ENCODE results near the gene SLX9.

Gene SLX9

DNA sequence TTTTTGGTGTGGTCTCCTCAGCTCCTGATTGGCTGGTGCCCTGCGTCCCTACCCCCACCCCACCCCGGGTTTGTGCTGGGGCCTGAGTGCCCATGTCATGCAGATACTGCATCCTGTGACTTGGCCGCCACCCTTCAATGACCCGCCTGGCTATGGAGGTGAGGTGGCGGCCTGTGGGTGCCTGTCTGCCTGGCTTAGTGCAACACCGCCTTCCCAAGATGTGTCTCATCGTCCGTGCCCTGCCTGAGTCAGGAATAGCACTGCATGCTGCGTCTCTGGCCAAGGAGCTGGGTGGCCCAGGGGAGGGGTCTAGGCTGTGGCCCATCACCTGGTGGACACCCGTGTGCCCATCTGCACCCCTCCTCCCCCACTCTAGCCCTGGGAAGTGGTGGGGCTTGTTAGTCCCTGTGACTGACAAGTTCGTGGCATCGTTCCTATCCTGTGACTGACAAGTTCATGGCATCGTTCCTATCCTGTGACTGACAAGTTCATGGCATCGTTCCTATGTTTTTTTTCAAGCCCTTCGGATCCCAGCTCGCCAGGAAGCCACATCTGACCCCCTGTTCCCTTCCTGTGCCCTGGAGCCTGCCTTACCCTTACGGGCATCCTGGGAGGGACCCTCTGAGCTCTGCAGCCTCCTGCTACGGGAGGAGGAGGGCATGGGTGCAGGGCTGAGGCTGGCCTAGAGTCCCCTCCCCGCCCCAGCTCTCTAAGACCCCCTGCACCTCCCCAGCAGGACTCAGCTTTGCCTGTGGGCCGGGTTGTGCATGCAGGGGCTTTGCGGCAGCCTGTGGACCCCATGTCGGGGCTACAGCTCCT lies 7.5 kb downstream of the SLX9 start:
- no peaks in the 10 kb centered on the region for H3K9me3 ChIP-seq (replicated peaks; ENCODE audit: low read length)
- H3K4me1 ChIP-seq (ENCODE audit: control insufficient read depth, insufficient read depth, low read length) = peaks cover 45% of the 10 kb centered on the region
- no peak overlapping the region for H3K4me3 ChIP-seq (ENCODE audit: low read length)
- peak overlapping the region; percentile 49 for H3K4me2 ChIP-seq (ENCODE audit: low read length)
- H3K36me3 ChIP-seq (ENCODE audit: insufficient read depth, low read length) = peaks cover 47% of the 10 kb centered on the region
- H3K27me3 ChIP-seq (ENCODE audit: control insufficient read depth, insufficient read depth, low read length) = no peaks in the 10 kb centered on the region
- H3K9ac ChIP-seq (ENCODE audit: low read depth, low read length) = peak overlapping the region; percentile 44

- H3K4me3 ChIP-seq (ENCODE audit: low read length) = no peak overlapping the region
- peaks cover 41% of the 10 kb centered on the region for H3K4me1 ChIP-seq (ENCODE audit: control insufficient read depth, insufficient read depth, low read length)
- H3K9ac ChIP-seq (ENCODE audit: low read depth, low read length) = peak overlapping the region; percentile 39
- no peaks in the 10 kb centered on the region for H3K9me3 ChIP-seq (replicated peaks; ENCODE audit: low read length)
- peaks cover 46% of the 10 kb centered on the region for H3K36me3 ChIP-seq (ENCODE audit: insufficient read depth, low read length)
- no peaks in the 10 kb centered on the region for H3K27me3 ChIP-seq (ENCODE audit: control insufficient read depth, insufficient read depth, low read length)
- peak overlapping the region; percentile 49 for H3K4me2 ChIP-seq (ENCODE audit: low read length)
These were observed 8.1 kb downstream of the SLX9 start for GRCh38 chr21:44947930-44948331.

DNA sequence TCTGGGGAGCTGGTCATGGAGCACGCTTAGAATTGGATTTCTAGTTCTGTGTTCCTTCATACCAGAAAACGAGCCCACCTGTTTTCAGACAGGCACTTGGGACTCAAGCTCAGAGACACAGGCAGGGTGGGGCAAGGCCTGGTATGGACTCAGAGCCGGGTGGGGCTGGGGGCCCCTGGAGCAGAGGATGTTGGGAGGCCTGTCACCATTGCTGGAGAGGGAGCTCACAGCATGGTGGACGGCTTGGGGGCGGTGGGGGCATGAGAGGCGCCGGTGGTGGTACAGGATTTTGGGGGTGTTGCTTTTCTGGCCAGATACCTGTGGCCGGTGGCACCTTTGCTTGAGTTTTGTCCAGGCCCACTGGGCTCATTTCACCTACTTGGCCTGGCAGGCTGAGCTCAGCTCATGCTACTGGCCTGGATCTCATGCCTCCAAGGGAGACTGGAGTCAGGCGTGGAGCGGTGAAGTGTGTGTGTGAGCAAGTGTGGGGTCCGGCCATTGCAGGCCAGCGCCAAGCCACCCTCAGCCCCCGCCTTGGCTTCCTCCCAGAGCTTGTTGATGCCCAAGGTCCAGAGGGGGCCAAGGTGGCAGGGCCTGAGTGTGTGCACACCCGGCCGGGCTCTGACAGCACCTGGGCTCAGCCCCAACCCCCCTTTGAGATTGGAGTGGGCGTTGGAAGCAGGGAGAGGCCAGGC lies 8.7 kb downstream of the SLX9 start:
- Histone ChIP-seq H3K27me3 (ENCODE audit: control insufficient read depth, insufficient read depth, low read length) (no peaks in the 10 kb centered on the region), H3K36me3 (ENCODE audit: insufficient read depth, low read length) (peaks cover 40% of the 10 kb centered on the region)

DNA sequence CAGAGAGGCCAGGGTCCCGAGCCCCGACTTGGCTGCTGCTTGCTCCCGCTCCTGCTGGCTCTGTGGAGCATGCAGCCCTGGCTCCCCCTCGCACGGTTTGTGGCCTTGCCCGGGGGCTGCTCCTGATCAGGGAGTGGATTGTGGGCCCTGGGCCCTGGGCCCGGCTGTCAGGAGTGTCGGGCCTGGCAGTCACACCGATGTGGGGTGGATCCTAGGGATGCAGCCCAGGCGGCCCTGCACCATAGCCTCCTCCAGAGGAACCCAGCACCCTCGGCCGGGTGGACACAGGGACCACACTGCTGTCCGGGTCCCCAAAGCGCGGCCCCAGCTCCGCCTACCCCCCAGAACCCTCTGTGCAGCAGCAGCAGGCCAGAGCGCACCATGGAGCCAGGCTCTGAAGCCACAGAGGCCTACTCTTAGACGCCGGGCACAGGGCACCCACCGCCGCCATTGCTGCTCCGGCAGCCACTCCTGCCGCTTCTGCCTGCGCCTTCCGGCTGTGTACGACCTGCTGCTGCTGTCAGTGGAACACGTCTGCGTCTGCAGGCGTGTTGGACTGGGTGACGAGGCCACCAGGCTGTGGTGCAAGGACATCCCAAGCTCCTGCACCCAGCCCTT lies 9.4 kb downstream of the SLX9 start:
- Histone ChIP-seq H3K27me3 (ENCODE audit: control insufficient read depth, insufficient read depth, low read length) (no peaks in the 10 kb centered on the region), H3K36me3 (ENCODE audit: insufficient read depth, low read length) (peaks cover 38% of the 10 kb centered on the region), H3K9me3 (replicated peaks; ENCODE audit: low read length) (no peaks in the 10 kb centered on the region), H3K4me1 (ENCODE audit: control insufficient read depth, insufficient read depth, low read length) (peaks cover 37% of the 10 kb centered on the region), H3K4me3 (ENCODE audit: low read length) (no peak overlapping the region), H3K4me2 (ENCODE audit: low read length) (no peak overlapping the region), H3K9ac (ENCODE audit: low read depth, low read length) (no peak overlapping the region)

More for the DNA sequence above, 8.7 kb downstream of the SLX9 start:
- no peaks in the 10 kb centered on the region for H3K9me3 ChIP-seq (replicated peaks; ENCODE audit: low read length)
- H3K4me1 ChIP-seq (ENCODE audit: control insufficient read depth, insufficient read depth, low read length) = peaks cover 37% of the 10 kb centered on the region
- no peak overlapping the region for H3K4me3 ChIP-seq (ENCODE audit: low read length)
- H3K4me2 ChIP-seq (ENCODE audit: low read length) = no peak overlapping the region
- H3K9ac ChIP-seq (ENCODE audit: low read depth, low read length) = no peak overlapping the region

- no peaks in the 10 kb centered on the region for H3K27me3 ChIP-seq (ENCODE audit: control insufficient read depth, insufficient read depth, low read length)
- peaks cover 36% of the 10 kb centered on the region for H3K36me3 ChIP-seq (ENCODE audit: insufficient read depth, low read length)
- no peak overlapping the region for H3K9ac ChIP-seq (ENCODE audit: low read depth, low read length)
- H3K4me3 ChIP-seq (ENCODE audit: low read length) = no peak overlapping the region
- no peaks in the 10 kb centered on the region for H3K9me3 ChIP-seq (replicated peaks; ENCODE audit: low read length)
- H3K4me2 ChIP-seq (ENCODE audit: low read length) = no peak overlapping the region
- H3K4me1 ChIP-seq (ENCODE audit: control insufficient read depth, insufficient read depth, low read length) = peaks cover 37% of the 10 kb centered on the region
These were observed 10.0 kb downstream of the SLX9 start for GRCh38 chr21:44949779-44950198.

GRCh38 chr21:44950351-44950750 lies 10.5 kb downstream of the SLX9 start:
- Histone ChIP-seq H3K4me3 (ENCODE audit: low read length) (no peak overlapping the region), H3K9me3 (replicated peaks; ENCODE audit: low read length) (no peaks in the 10 kb centered on the region), H3K36me3 (ENCODE audit: insufficient read depth, low read length) (peaks cover 31% of the 10 kb centered on the region)

DNA sequence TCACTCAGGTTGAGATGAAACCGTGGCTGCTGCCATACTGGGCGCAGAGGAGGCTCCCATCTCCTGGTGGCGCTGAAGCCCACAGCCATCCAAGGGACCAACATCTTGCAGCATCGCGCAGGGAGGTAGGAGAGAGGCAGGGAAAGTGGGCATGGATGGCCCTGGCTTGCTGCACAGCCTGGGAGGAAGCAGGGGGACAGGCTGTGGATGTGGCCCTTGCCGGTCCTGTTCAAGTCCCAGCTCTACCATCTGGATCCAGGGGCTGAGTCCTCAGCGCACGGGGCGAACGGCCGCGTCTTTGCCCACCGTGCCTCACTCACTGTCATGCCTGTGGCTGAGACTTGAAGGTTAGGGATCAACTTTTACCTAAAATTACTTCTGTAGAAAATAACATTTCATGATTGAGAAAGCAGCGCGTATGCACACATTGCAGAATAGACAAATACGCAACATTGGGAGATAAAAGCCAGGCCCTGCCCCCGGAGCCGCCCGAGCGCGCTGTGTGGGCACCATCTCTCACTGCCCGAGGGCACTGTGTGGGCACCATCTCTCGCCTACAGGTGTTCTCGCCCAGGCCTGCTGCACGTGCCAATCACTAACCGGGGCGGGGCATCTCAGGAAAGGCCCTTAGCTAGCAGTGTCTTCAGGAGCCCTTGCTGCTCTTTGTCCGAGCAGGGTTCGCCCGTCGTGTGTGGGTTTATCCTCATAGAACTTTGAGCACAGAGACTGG lies 11.5 kb downstream of the SLX9 start:
- H3K4me1 ChIP-seq (ENCODE audit: control insufficient read depth, insufficient read depth, low read length) = peaks cover 40% of the 10 kb centered on the region

More at GRCh38 chr21:44950351-44950750, 10.5 kb downstream of the SLX9 start:
- Histone ChIP-seq H3K4me2 (ENCODE audit: low read length) (no peak overlapping the region), H3K27me3 (ENCODE audit: control insufficient read depth, insufficient read depth, low read length) (no peaks in the 10 kb centered on the region), H3K9ac (ENCODE audit: low read depth, low read length) (no peak overlapping the region), H3K4me1 (ENCODE audit: control insufficient read depth, insufficient read depth, low read length) (peaks cover 40% of the 10 kb centered on the region)

GRCh38 chr21:44952116-44952928 lies 12.5 kb downstream of the SLX9 start:
- Histone ChIP-seq H3K4me1 (ENCODE audit: control insufficient read depth, insufficient read depth, low read length) (peaks cover 31% of the 10 kb centered on the region), H3K36me3 (ENCODE audit: insufficient read depth, low read length) (peaks cover 43% of the 10 kb centered on the region), H3K4me2 (ENCODE audit: low read length) (no peak overlapping the region)

More for the DNA sequence above, 11.5 kb downstream of the SLX9 start:
- no peak overlapping the region for H3K4me2 ChIP-seq (ENCODE audit: low read length)
- H3K27me3 ChIP-seq (ENCODE audit: control insufficient read depth, insufficient read depth, low read length) = no peaks in the 10 kb centered on the region
- no peak overlapping the region for H3K9ac ChIP-seq (ENCODE audit: low read depth, low read length)
- H3K36me3 ChIP-seq (ENCODE audit: insufficient read depth, low read length) = peaks cover 39% of the 10 kb centered on the region
- no peak overlapping the region for H3K4me3 ChIP-seq (ENCODE audit: low read length)
- H3K9me3 ChIP-seq (replicated peaks; ENCODE audit: low read length) = no peaks in the 10 kb centered on the region

GRCh38 chr21:44952929-44953627 lies 13.2 kb downstream of the SLX9 start:
- Histone ChIP-seq H3K4me3 (ENCODE audit: low read length) (no peak overlapping the region), H3K4me2 (ENCODE audit: low read length) (no peak overlapping the region), H3K27me3 (ENCODE audit: control insufficient read depth, insufficient read depth, low read length) (no peaks in the 10 kb centered on the region), H3K9me3 (replicated peaks; ENCODE audit: low read length) (no peaks in the 10 kb centered on the region), H3K9ac (ENCODE audit: low read depth, low read length) (no peak overlapping the region), H3K36me3 (ENCODE audit: insufficient read depth, low read length) (peaks cover 45% of the 10 kb centered on the region), H3K4me1 (ENCODE audit: control insufficient read depth, insufficient read depth, low read length) (peaks cover 29% of the 10 kb centered on the region)

More at GRCh38 chr21:44952116-44952928, 12.5 kb downstream of the SLX9 start:
- Histone ChIP-seq H3K4me3 (ENCODE audit: low read length) (no peak overlapping the region), H3K27me3 (ENCODE audit: control insufficient read depth, insufficient read depth, low read length) (no peaks in the 10 kb centered on the region), H3K9ac (ENCODE audit: low read depth, low read length) (no peak overlapping the region), H3K9me3 (replicated peaks; ENCODE audit: low read length) (no peaks in the 10 kb centered on the region)

DNA sequence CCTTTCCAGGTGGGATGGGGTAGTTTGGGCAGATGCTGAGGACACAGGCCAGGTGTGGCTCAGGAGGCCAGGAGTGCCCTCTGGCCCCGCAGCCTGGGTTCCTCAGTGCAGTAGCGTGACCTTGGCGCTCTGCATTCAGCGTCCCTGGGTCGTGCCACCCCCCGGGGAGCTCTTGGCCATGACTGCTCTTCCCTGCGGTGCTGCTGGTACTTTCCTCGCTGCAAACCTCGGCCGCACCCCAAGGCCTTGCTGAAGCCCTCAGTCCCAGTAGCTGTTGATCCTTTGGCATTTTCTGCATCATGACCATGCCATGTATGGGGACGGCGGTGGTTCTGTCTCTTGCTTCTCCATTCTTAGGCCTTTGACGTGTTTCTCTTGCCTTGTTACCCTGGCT lies 13.8 kb downstream of the SLX9 start:
- Histone ChIP-seq H3K9me3 (replicated peaks; ENCODE audit: low read length) (no peaks in the 10 kb centered on the region), H3K4me2 (ENCODE audit: low read length) (no peak overlapping the region), H3K27me3 (ENCODE audit: control insufficient read depth, insufficient read depth, low read length) (no peaks in the 10 kb centered on the region), H3K4me3 (ENCODE audit: low read length) (no peak overlapping the region), H3K9ac (ENCODE audit: low read depth, low read length) (no peak overlapping the region), H3K4me1 (ENCODE audit: control insufficient read depth, insufficient read depth, low read length) (peaks cover 30% of the 10 kb centered on the region), H3K36me3 (ENCODE audit: insufficient read depth, low read length) (peaks cover 49% of the 10 kb centered on the region)
